Body of pancreas (tissue), 4 donors: Measurements from ENCODE around the gene EIF3J.

Experiments
- CTCF ChIP-seq, 7 experiments: fragments of 450-650 bp in 4 of 7; fragments of 200-600 bp in 3 of 7; sonication (generic) in 3 of 7; IDR thresholded peaks; one replicate each; pipeline ENCODE4 v1.5.1; 2016 to 2019; ENCODE audit warnings: antibody characterized with exemption in 7 of 7
- POLR2A ChIP-seq, 3 donors: fragments of 450-650 bp; IDR thresholded peaks; one replicate each; pipeline ENCODE4 v1.6.1; 2016; ENCODE audit warnings: antibody characterized with exemption in 3 of 3, mild to moderate bottlenecking in 2 of 3

GRCh38 chr15:44530653-44531052 is 6.3 kb upstream of the EIF3J start:
- TF ChIP-seq CTCF (IDR thresholded peaks at IDR 0.05), result no peak
- TF ChIP-seq POLR2A (IDR thresholded peaks at IDR 0.05), result no peak
